HEK293T (cell line): Measurements from ENCODE around the gene GPBP1L1.

ENCODE experiments used
- BHLHE40 ChIP-seq: fragments of 450-650 bp; IDR thresholded peaks from 2 replicates; pipeline ENCODE4 v1.6.1; 2016; ENCODE audit warnings: mild to moderate bottlenecking, moderate library complexity, borderline replicate concordance
- FOXK2 ChIP-seq: fragments of 450-650 bp; IDR thresholded peaks from 2 replicates; pipeline ENCODE4 v1.6.1; 2016; ENCODE audit warnings: mild to moderate bottlenecking
- FOXM1 ChIP-seq: fragments of 450-650 bp; IDR thresholded peaks from 2 replicates; pipeline ENCODE4 v1.6.1; 2017; ENCODE audit warnings: mild to moderate bottlenecking, borderline replicate concordance
- HDGF ChIP-seq: fragments of 450-650 bp; IDR thresholded peaks from 2 replicates; pipeline ENCODE4 v1.6.1; 2017; ENCODE audit warnings: antibody characterized with exemption, borderline replicate concordance
- L3MBTL2 ChIP-seq: fragments of 450-650 bp; conservative IDR thresholded peaks from 2 replicates; pipeline ENCODE4 v1.6.1; 2016; ENCODE audit warnings: mild to moderate bottlenecking
- LEF1 ChIP-seq: fragments of 450-650 bp; IDR thresholded peaks from 2 replicates; pipeline ENCODE4 v1.6.1; 2017; ENCODE audit warnings: mild to moderate bottlenecking, borderline replicate concordance
- NFRKB ChIP-seq: fragments of 450-650 bp; IDR thresholded peaks from 2 replicates; pipeline ENCODE4 v1.6.1; 2016; ENCODE audit warnings: mild to moderate bottlenecking, moderate library complexity
- SP1 ChIP-seq: fragments of 450-650 bp; IDR thresholded peaks from 2 replicates; pipeline ENCODE4 v1.6.1; 2017
- TARDBP ChIP-seq: fragments of 450-650 bp; IDR thresholded peaks from 2 replicates; pipeline ENCODE4 v1.6.1; 2016
- ZNF384 ChIP-seq: fragments of 450-650 bp; IDR thresholded peaks from 2 replicates; pipeline ENCODE4 v1.6.1; 2016
- TF ChIP-seq, protein P1 (sequence below): fragments of 450-650 bp; IDR thresholded peaks from 2 replicates; pipeline ENCODE4 v1.6.1; 2016

DNA sequence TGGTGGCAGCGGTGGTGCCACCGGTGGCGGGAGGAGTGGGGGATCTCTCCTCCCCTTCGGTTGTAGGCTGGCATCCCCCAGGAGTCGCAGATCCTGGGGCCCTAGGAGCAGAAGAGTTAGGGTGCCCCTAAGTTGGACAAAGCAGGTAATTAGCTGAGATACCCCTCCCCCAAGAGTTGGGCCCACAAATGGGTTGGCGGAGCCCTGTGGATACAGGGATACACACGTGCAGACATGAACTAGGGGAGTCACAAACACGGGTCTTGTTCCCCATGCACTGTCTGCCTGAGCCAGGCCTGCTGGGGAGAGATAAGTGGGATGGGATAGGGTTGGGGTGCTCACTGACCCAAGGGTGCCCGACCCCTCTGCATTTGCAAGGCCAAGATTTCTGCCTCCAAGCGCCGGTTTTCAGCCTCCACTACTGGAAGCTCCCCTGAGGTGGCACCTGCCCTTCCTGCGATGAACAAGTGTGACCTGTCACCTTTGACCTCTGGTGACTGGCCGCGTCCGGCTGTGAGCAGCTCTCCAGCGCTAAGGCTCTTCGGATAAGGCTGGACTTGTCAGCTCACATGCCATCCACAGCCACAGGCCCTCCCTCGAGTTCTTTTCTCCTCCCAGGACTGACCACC, 64.3 kb downstream of the GPBP1L1 start:
- TF ChIP-seq FOXK2 = no peak
- no peak for TF ChIP-seq BHLHE40
- TF ChIP-seq LEF1 = no peak
- no peak for TF ChIP-seq HDGF
- TF ChIP-seq NFRKB = no peak
- no peak for TF ChIP-seq SP1
- TF ChIP-seq, protein P1, sequence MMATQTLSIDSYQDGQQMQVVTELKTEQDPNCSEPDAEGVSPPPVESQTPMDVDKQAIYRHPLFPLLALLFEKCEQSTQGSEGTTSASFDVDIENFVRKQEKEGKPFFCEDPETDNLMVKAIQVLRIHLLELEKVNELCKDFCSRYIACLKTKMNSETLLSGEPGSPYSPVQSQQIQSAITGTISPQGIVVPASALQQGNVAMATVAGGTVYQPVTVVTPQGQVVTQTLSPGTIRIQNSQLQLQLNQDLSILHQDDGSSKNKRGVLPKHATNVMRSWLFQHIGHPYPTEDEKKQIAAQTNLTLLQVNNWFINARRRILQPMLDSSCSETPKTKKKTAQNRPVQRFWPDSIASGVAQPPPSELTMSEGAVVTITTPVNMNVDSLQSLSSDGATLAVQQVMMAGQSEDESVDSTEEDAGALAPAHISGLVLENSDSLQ = no peak
- TF ChIP-seq TARDBP = no peak
- TF ChIP-seq ZNF384 = no peak
- no peak for TF ChIP-seq L3MBTL2
- no peak for TF ChIP-seq FOXM1
